Small intestine (tissue), 7 donors: ENCODE results near the gene FADD. TPM values are rescaled to one million over a fixed set of nuclear protein-coding genes. Genes with fewer than 3 reads are reported as not detected.

Source experiments
- DNase-seq, 2 donors: peaks; one replicate each; pipeline versions ENCODE4 v3.0.0 to v3.0.0-alpha.2; 2013
- FAIRE-seq: peaks from 2 replicates; lab custom pipeline; 2012; peaks lifted over from hg19 to GRCh38; lab: Jason Lieb, UNC
- H3K27ac ChIP-seq, 3 donors: one replicate each; pipeline ENCODE4 v1.5.1; 2013; ENCODE audit warnings: low read length in 2 of 3, mild to moderate bottlenecking in 2 of 3, control low read depth in 1 of 3, inconsistent platforms in 1 of 3, low read depth in 1 of 3, moderate library complexity in 1 of 3
- H3K27me3 ChIP-seq, 3 donors: one replicate each; pipeline ENCODE4 v1.6.1; 2013; ENCODE audit warnings: low read length in 3 of 3, inconsistent platforms in 1 of 3; ENCODE audit not compliant: control insufficient read depth in 3 of 3, insufficient read depth in 3 of 3
- H3K36me3 ChIP-seq, 3 donors: one replicate each; pipeline ENCODE4 v1.6.1; 2013; ENCODE audit warnings: low read length in 3 of 3, inconsistent platforms in 1 of 3, low read depth in 1 of 3, mild to moderate bottlenecking in 1 of 3, moderate library complexity in 1 of 3; ENCODE audit not compliant: control insufficient read depth in 3 of 3, insufficient read depth in 2 of 3
- H3K4me1 ChIP-seq, 3 donors: one replicate each; pipeline ENCODE4 v1.6.1; 2013; ENCODE audit warnings: low read length in 2 of 3, inconsistent platforms in 1 of 3, low read depth in 1 of 3, mild to moderate bottlenecking in 1 of 3, moderate library complexity in 1 of 3; ENCODE audit not compliant: control insufficient read depth in 3 of 3, insufficient read depth in 2 of 3
- H3K4me3 ChIP-seq, 3 donors: one replicate each; pipeline ENCODE4 v1.5.1; 2013; ENCODE audit warnings: low read length in 3 of 3, control low read depth in 1 of 3, inconsistent platforms in 1 of 3, low read depth in 1 of 3, mild to moderate bottlenecking in 1 of 3, moderate library complexity in 1 of 3
- H3K9me3 ChIP-seq, 2 donors: one replicate each; pipeline ENCODE4 v1.6.1; 2013; ENCODE audit warnings: low read depth in 1 of 2, low read length in 1 of 2; ENCODE audit not compliant: control insufficient read depth in 2 of 2, insufficient read depth in 1 of 2
- WGBS, 3 donors: extraction: QIAGEN DNeasy Blood & Tissue Kit; methylation state at CpG; one replicate each; pipeline ENCODE4 v1.1.7; 2013; 5-methylcytosine and 5-hydroxymethylcytosine counted together
- polyA plus RNA-seq, 4 donors: library from polyadenylated mRNA; stranded (reverse) in 3 of 4; unstranded in 1 of 4; fragments of 200-250 nt in 3 of 4; fragments of 120-200 nt in 1 of 4; gene quantifications; one replicate each; pipeline versions ENCODE4 v1.2.1 to v1.2.3, GENCODE V29; 2013
- donor health status: healthy with polysubstance abuse.
- donor health status: control.
- donor health status: control.
- donor health status: Bipolar disorder and iron deficiency.
- donor health status: healthy.

The FADD gene
- polyA plus RNA-seq, 4 donors: 20.2 to 32.7 (median 30.0) TPM

- Histone ChIP-seq H3K4me1 (no peaks in the 10 kb centered on the region), H3K9me3 (no peaks in the 10 kb centered on the region), H3K36me3 (no peaks in the 10 kb centered on the region), H3K4me3 (no peak overlapping the region), H3K27me3 (no peaks in the 10 kb centered on the region), H3K27ac (no peak overlapping the region)
- WGBS, 3 donors: 89 to 95% (median 93%) methylated on average over 12 of the region's 12 CpGs
- no peak for FAIRE-seq
- no peak for DNase-seq
Measured at GRCh38 chr11:70252844-70253243, 49.7 kb downstream of the FADD start.

- Histone ChIP-seq H3K4me3 (no peak overlapping the region), H3K27me3 (no peaks in the 10 kb centered on the region), H3K36me3 (no peaks in the 10 kb centered on the region), H3K4me1 (no peaks in the 10 kb centered on the region), H3K27ac (no peak overlapping the region), H3K9me3 (no peaks in the 10 kb centered on the region)
- FAIRE-seq (no peak), DNase-seq (no peak)
- 63 to 67% (median 64%) methylated on average over 12 of the region's 12 CpGs for WGBS, 3 donors
Measured at GRCh38 chr11:70255477-70256116, 52.5 kb downstream of the FADD start.

Other genes with a start within 250 kb of the FADD start
- gene ANO1, start 125.0 kb upstream of the FADD start, polyA plus RNA-seq: 1 to 10 TPM in 3 of 4 donors, not detected in 1; 1.1 to 8.3 (median 2.9) TPM
- 10 to 100 TPM; 17.8 to 27.3 (median 23.6) TPM for gene PPFIA1, start 67.4 kb downstream of the FADD start, polyA plus RNA-seq
- gene CTTN, start 195.2 kb downstream of the FADD start, polyA plus RNA-seq: 100 to 1,000 TPM; 101 to 218 (median 122) TPM